MM.1S (cell line): Measurements from ENCODE around the gene POC1A.

Experiments
- EZH2 ChIP-seq: fragments of 300-600 bp; sonication (generic); optimal IDR thresholded peaks from 2 replicates; pipeline ENCODE3; 2017; ENCODE audit warnings: low read depth, mild to moderate bottlenecking, antibody characterized with exemption, low read length, mixed read lengths
- TF ChIP-seq, protein P1 (sequence below): fragments of 300-600 bp; sonication (generic); IDR thresholded peaks from 2 replicates; pipeline ENCODE4 v1.5.1; 2016; ENCODE audit warnings: antibody characterized with exemption, low read length, mixed read lengths

DNA sequence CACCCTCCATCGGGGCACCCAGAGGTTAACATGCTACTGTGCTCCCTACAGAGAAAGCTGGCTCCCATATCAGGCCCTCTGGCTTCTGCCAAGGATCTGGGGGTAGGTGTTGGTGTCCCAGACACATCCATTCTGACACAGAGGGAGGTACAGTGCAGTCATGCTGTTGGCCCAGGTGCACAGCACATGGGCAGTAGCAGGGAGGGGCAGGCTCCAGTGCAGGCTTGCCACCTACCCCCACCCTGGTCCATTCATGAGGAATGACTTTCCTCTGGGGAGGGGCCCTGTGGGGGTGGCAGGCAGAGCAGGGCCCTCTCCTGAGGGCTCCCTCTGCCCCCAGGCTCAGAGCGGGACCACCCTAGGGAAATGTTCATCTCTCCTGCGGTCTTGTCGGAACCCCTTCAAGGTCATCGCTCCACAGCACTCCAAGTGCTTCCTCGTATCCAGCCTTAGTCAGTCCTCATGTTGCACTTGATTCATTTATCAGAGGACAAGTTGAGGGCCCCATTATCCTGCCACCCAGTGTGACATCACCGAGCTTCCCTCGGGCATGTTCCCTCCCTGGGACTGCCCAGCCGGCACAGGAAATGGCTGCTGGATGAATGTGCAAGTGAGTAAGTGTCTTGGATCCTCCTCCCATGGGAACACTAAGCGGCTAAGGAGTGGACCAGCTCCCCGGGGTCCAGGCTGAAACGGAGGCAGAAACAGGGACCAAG is 107.9 kb downstream of the POC1A start:
- TF ChIP-seq, protein P1, sequence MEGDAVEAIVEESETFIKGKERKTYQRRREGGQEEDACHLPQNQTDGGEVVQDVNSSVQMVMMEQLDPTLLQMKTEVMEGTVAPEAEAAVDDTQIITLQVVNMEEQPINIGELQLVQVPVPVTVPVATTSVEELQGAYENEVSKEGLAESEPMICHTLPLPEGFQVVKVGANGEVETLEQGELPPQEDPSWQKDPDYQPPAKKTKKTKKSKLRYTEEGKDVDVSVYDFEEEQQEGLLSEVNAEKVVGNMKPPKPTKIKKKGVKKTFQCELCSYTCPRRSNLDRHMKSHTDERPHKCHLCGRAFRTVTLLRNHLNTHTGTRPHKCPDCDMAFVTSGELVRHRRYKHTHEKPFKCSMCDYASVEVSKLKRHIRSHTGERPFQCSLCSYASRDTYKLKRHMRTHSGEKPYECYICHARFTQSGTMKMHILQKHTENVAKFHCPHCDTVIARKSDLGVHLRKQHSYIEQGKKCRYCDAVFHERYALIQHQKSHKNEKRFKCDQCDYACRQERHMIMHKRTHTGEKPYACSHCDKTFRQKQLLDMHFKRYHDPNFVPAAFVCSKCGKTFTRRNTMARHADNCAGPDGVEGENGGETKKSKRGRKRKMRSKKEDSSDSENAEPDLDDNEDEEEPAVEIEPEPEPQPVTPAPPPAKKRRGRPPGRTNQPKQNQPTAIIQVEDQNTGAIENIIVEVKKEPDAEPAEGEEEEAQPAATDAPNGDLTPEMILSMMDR = no peak
- TF ChIP-seq EZH2 = no peak
